ENCODE data around the gene C3.

The C3 gene

GRCh38 chr19:6730941-6731670 lies 10.7 kb upstream of the C3 start:
- no peak for DNase-seq (ENCODE audit: low read depth)

GRCh38 chr19:6730153-6730804 lies 9.8 kb upstream of the C3 start:
- DNase-seq (ENCODE audit: low read depth) = peak; percentile 36

- no peak for DNase-seq (ENCODE audit: low read depth)
Observed at GRCh38 chr19:6729573-6730152, 9.2 kb upstream of the C3 start.

GRCh38 chr19:6728346-6728745 lies 7.9 kb upstream of the C3 start:
- DNase-seq (ENCODE audit: low read depth) = no peak

GRCh38 chr19:6725513-6726231 lies 5.2 kb upstream of the C3 start:
- DNase-seq (ENCODE audit: low read depth) = no peak

- no peak for DNase-seq (ENCODE audit: low read depth)
Observed at GRCh38 chr19:6724631-6725492, 4.4 kb upstream of the C3 start.

- no peak for DNase-seq (ENCODE audit: low read depth)
Observed at GRCh38 chr19:6723738-6724137, 3.3 kb upstream of the C3 start.

- DNase-seq (ENCODE audit: low read depth) = peak; percentile 34
Observed at GRCh38 chr19:6723108-6723618, 2.7 kb upstream of the C3 start.

GRCh38 chr19:6721773-6722172 lies 1.3 kb upstream of the C3 start:
- DNase-seq (ENCODE audit: low read depth) = no peak

GRCh38 chr19:6721138-6721474 lies 656 bp upstream of the C3 start:
- no peak for DNase-seq (ENCODE audit: low read depth)

- DNase-seq (ENCODE audit: low read depth) = no peak
Observed at GRCh38 chr19:6719992-6720368, 470 bp downstream of the C3 start.

- no peak for DNase-seq (ENCODE audit: low read depth)
Observed at GRCh38 chr19:6719540-6719861, 949 bp downstream of the C3 start.

GRCh38 chr19:6718741-6719539 lies 1.5 kb downstream of the C3 start:
- peak; percentile 56 for DNase-seq (ENCODE audit: low read depth)

- no peak for DNase-seq (ENCODE audit: low read depth)
Observed at GRCh38 chr19:6718111-6718740, 2.2 kb downstream of the C3 start.

- no peak for DNase-seq (ENCODE audit: low read depth)
Observed at GRCh38 chr19:6717441-6717971, 2.9 kb downstream of the C3 start.

- peak; percentile 22 for DNase-seq (ENCODE audit: low read depth)
Observed at GRCh38 chr19:6717036-6717435, 3.4 kb downstream of the C3 start.

GRCh38 chr19:6716610-6716970 lies 3.9 kb downstream of the C3 start:
- DNase-seq (ENCODE audit: low read depth) = no peak

GRCh38 chr19:6714749-6715555 lies 5.5 kb downstream of the C3 start:
- no peak for DNase-seq (ENCODE audit: low read depth)
